ENCODE results near the gene HS6ST1.
A peak's percentile ranks its signal among the peaks of the same experiment; 100 is the strongest.

The HS6ST1 gene

DNA sequence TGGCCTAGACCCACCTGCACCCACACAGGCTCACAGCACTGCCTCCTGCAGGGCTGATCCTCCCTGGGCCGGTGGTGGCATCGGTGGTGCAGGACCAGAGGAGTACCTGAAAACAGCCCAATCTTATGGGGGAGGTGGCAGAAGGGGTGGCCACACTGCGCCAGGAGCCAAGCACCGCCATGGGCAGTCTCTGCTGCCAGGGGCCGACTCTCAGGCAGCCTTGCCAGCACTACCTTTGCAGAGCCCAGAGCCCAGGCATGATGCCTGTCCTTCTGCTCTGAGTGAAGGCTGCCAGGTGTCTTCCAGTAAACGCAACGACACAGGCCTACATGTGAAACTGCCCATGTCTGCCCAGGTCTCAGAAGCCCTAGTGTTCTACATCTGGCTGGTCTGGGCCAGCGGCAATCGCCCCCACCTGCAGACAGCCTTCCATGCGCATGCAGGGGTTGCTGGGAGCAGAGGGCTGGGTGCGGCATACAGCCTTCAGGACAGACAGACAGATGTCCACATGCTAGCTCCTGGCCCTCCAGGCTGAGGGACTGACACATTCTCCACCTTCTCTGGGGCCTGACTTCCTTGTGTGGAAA is 6.8 kb downstream of the HS6ST1 start:
- TF ChIP-seq POU2F2 (IDR thresholded peaks at IDR 0.05; ENCODE audit: low read depth, low read length) (no peak), PAX5 (IDR thresholded peaks at IDR 0.05; ENCODE audit: insufficient read depth, low read length, severe bottlenecking) (no peak), TAF1 (IDR thresholded peaks at IDR 0.05; ENCODE audit: low read depth, low read length) (no peak), POLR2A (IDR thresholded peaks at IDR 0.05; ENCODE audit: low read depth, low read length) (no peak), SPI1 (IDR thresholded peaks at IDR 0.05; ENCODE audit: low read depth, low read length) (no peak), POLR2AphosphoS5 (IDR thresholded peaks at IDR 0.05; ENCODE audit: low read depth, low read length) (no peak)
- DNase-seq (ENCODE audit: insufficient read length, low spot score) (no peak), FAIRE-seq (no peak)

DNA sequence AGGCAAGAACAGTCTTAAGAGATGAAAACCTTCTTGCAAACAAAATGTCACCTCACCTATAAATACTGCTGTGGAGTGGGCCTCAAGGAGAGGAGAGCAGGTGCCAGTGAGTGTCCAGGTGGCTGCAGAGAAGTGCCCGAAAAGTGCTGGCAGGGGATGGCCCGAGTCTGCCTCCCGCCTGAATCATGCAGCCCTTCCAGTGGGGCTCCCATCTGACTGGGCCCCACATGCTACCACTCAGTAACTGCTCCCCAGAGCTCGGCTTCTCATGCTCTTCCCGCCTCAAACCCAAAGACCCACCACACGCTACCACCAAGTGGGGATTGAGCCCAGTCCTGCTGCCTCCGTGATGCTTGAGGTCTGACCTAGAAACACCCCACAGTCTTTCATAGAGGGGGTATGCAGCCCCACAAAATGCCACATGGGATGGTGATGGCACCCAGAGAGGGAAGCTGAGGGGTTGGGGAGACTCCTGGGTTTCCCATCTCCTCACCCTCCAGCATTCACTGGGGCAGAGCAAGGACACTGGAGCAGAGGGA is 7.4 kb downstream of the HS6ST1 start:
- FAIRE-seq (no peak), DNase-seq (ENCODE audit: insufficient read length, low spot score) (no peak)
- TF ChIP-seq POU2F2 (IDR thresholded peaks at IDR 0.05; ENCODE audit: low read depth, low read length), result no peak
- TF ChIP-seq POLR2A (IDR thresholded peaks at IDR 0.05; ENCODE audit: low read depth, low read length), result no peak
- TF ChIP-seq TAF1 (IDR thresholded peaks at IDR 0.05; ENCODE audit: low read depth, low read length), result no peak
- no peak for TF ChIP-seq SPI1 (IDR thresholded peaks at IDR 0.05; ENCODE audit: low read depth, low read length)
- no peak for TF ChIP-seq PAX5 (IDR thresholded peaks at IDR 0.05; ENCODE audit: insufficient read depth, low read length, severe bottlenecking)
- no peak for TF ChIP-seq POLR2AphosphoS5 (IDR thresholded peaks at IDR 0.05; ENCODE audit: low read depth, low read length)

DNA sequence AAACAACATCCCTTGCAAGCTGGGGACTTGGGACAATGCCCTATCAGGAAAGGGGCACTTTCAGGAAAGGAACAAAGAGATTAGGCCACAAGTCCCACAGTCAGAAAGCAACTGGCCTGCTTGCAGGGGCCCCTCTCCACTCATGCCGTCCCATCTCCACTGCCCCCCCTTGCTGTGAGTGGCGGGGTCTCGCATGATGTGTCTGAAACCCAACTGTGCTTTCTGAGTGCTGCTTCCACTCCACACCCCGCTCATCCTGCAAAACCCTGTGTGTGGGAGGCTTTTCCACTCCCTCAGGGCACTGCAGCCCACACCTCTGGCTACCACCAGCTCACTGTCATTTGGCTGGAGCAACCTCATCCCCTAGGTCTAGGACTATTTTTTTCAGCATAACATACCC is 7.9 kb downstream of the HS6ST1 start:
- FAIRE-seq, result no peak
- no peak for DNase-seq (ENCODE audit: insufficient read length, low spot score)

DNA sequence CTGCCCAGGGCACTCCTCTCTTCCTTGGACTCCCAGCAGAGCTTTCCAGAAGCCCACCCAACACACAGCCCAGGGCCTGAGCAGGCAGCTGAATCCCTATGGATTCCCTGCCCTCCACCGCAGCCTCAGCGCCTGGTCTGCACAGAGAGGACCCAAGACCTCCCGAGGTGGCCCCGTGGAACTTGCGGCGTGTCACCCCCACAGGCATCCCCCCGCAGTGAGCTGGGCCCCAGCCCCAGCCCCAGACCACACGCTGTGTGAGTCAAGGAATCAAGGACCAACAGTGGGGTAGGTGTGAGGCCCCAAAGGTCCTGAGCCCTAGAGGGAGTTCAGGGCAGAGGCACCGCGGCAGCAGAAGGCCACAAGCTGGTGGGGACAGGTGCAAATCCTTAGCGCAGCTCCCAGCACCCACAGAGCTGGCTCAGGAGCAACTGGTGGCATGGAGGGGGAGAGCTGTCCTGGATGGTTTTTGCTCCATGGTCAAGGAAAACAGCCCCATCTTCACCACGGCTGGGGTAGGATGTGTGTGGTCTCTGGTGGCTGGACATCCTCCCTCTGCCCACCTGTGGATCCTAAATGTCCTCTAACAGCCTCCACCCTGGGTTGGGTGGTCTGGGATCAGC is 8.5 kb downstream of the HS6ST1 start:
- FAIRE-seq (no peak), DNase-seq (ENCODE audit: insufficient read length, low spot score) (no peak)
- TF ChIP-seq POLR2AphosphoS5 (IDR thresholded peaks at IDR 0.05; ENCODE audit: low read depth, low read length) (no peak), SPI1 (IDR thresholded peaks at IDR 0.05; ENCODE audit: low read depth, low read length) (no peak), PAX5 (IDR thresholded peaks at IDR 0.05; ENCODE audit: insufficient read depth, low read length, severe bottlenecking) (no peak), POU2F2 (IDR thresholded peaks at IDR 0.05; ENCODE audit: low read depth, low read length) (no peak), TAF1 (IDR thresholded peaks at IDR 0.05; ENCODE audit: low read depth, low read length) (no peak)

More for the DNA sequence above, 7.9 kb downstream of the HS6ST1 start:
- TF ChIP-seq SPI1 (IDR thresholded peaks at IDR 0.05; ENCODE audit: low read depth, low read length), result no peak
- no peak for TF ChIP-seq TAF1 (IDR thresholded peaks at IDR 0.05; ENCODE audit: low read depth, low read length)
- TF ChIP-seq POLR2A (IDR thresholded peaks at IDR 0.05; ENCODE audit: low read depth, low read length), result no peak
- TF ChIP-seq POLR2AphosphoS5 (IDR thresholded peaks at IDR 0.05; ENCODE audit: low read depth, low read length), result no peak
- TF ChIP-seq POU2F2 (IDR thresholded peaks at IDR 0.05; ENCODE audit: low read depth, low read length), result no peak
- TF ChIP-seq PAX5 (IDR thresholded peaks at IDR 0.05; ENCODE audit: insufficient read depth, low read length, severe bottlenecking), result no peak

DNA sequence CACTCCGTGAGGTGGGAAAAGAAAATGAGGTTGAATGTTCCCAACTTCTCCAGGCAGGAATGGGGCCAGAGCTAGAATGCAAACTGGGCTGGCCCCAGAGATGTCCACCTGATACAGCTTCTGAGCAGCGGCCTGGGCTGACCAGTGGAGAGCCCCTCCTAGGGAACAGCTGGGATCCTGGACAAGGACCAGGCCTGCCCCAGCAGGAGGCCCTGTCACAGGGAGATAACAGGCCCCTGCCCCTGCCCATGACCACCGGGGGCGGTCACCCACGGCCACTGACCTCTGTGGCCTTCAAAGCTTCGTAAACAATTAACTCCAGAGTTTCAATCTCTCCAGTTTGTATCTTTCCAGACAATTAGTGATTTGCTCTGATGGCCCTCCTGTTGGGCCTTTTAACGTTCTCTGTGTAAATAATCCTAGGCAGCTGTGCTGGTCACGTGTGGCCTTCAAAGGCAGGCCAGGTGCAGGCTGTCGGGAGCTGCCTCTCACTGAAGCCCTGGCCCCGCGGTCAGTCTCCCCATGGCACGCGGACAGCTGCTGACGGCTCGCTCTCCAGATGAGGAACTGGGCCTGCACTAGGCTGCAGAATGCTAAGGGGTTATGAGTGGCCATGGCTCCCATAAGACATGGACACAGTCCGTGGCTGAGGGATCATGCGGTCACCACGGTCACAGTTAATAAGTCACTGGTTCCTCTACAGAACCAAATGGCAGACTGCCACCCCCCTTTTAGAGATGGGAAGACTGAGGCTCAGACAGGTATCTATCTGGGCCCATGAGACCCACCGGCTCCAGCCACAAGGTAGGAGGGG is 9.2 kb downstream of the HS6ST1 start:
- no peak for TF ChIP-seq POLR2AphosphoS5 (IDR thresholded peaks at IDR 0.05; ENCODE audit: low read depth, low read length)
- no peak for TF ChIP-seq TAF1 (IDR thresholded peaks at IDR 0.05; ENCODE audit: low read depth, low read length)
- no peak for TF ChIP-seq PAX5 (IDR thresholded peaks at IDR 0.05; ENCODE audit: insufficient read depth, low read length, severe bottlenecking)
- no peak for TF ChIP-seq POLR2A (IDR thresholded peaks at IDR 0.05; ENCODE audit: low read depth, low read length)
- no peak for TF ChIP-seq SPI1 (IDR thresholded peaks at IDR 0.05; ENCODE audit: low read depth, low read length)
- no peak for TF ChIP-seq POU2F2 (IDR thresholded peaks at IDR 0.05; ENCODE audit: low read depth, low read length)
- DNase-seq (ENCODE audit: insufficient read length, low spot score) (no peak), FAIRE-seq (no peak)

DNA sequence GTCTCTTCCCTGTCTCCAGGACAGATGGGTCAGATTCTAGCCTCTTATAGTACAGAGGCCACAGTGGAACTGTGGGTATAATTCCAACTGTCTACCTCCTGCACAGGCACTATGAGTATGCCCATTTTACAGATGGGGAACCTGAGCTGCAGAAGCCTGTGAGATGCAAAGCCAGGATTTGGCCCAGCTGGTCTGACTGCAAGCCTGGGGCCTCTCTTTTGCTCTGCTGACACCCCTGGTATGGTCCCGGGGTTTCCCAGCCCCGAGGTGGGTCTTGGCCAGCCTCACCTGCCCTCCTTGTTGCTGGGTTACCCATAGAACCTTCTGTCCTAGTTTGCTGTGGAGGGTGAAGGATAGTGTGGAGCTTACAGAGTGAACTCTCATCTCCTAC is 9.8 kb downstream of the HS6ST1 start:
- FAIRE-seq, result no peak

DNA sequence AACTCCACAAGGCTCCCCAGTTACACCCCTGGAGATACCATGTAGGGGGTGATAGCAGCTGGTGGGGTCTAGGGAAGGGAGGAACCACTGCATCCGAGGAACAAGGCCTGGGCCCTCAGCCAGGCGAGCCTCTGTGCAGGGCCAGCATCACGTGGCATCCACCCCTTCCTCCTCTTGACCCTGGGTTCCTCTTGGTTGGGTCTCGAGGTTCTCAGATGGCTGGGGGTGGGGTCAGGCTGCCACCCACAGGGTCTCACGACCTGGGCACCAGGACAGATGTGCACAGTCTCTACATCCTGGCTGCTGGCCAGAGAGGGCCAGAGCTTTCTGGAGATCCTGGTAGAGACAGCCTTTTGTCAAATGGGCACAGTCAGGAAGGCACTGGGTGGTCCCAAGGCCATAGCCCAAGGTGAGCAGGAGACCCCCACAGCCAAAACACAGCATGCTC is 10.4 kb downstream of the HS6ST1 start:
- no peak for DNase-seq (ENCODE audit: insufficient read length, low spot score)
- no peak for FAIRE-seq
- TF ChIP-seq SPI1 (IDR thresholded peaks at IDR 0.05; ENCODE audit: low read depth, low read length) (no peak), POU2F2 (IDR thresholded peaks at IDR 0.05; ENCODE audit: low read depth, low read length) (no peak), TAF1 (IDR thresholded peaks at IDR 0.05; ENCODE audit: low read depth, low read length) (no peak), POLR2A (IDR thresholded peaks at IDR 0.05; ENCODE audit: low read depth, low read length) (no peak), PAX5 (IDR thresholded peaks at IDR 0.05; ENCODE audit: insufficient read depth, low read length, severe bottlenecking) (no peak), POLR2AphosphoS5 (IDR thresholded peaks at IDR 0.05; ENCODE audit: low read depth, low read length) (no peak)

More for the DNA sequence above, 9.8 kb downstream of the HS6ST1 start:
- no peak for DNase-seq (ENCODE audit: insufficient read length, low spot score)
- TF ChIP-seq POLR2AphosphoS5 (IDR thresholded peaks at IDR 0.05; ENCODE audit: low read depth, low read length), result no peak

DNA sequence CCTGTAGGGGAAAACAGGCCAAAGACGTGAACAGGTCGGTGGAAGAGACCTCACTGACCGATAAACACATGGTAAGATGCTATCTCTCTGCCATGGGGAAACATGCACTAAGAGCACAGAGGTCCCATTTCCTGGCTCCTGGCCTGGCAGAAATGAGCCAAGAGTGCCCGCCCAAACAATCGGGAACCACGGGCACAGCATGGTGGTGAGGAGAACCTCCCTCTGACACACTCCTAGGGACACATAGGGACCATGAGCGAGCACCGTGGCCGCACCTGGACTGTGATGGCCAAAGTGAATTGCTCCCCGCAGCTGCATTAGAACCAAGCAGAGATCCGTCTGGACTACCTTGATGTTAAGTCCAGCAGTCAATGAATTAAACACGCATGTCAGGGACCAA is 11.1 kb downstream of the HS6ST1 start:
- TF ChIP-seq POLR2A (IDR thresholded peaks at IDR 0.05; ENCODE audit: low read depth, low read length) (no peak), TAF1 (IDR thresholded peaks at IDR 0.05; ENCODE audit: low read depth, low read length) (no peak), SPI1 (IDR thresholded peaks at IDR 0.05; ENCODE audit: low read depth, low read length) (no peak), POU2F2 (IDR thresholded peaks at IDR 0.05; ENCODE audit: low read depth, low read length) (no peak), PAX5 (IDR thresholded peaks at IDR 0.05; ENCODE audit: insufficient read depth, low read length, severe bottlenecking) (no peak), POLR2AphosphoS5 (IDR thresholded peaks at IDR 0.05; ENCODE audit: low read depth, low read length) (no peak)
- FAIRE-seq (peak; percentile 20), DNase-seq (ENCODE audit: insufficient read length, low spot score) (no peak)

DNA sequence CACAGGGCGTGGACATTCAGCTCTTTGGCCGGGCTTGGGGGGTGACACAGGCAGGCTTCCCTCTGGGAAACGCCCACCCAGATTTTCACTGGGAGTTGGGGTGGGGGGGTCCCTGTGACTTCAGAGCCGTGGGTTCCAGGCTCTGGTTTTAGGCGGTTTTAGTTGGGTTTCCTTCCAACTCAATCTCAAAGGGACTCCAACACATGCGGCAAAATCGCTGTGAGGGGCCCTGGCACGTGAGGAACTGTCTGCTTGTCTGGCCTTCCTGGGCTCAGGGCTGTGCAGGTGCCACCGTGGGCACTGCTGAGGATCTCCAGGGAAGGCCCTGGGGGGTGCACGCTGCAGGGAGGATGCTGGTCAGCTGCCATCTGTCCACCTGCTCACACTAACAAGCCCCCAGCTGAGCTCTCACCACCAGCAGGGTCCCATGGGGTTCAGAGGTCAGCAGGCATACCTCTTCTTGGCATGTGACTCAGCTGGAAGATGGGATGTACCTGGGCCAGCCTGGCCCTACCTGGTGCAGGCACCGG is 11.7 kb downstream of the HS6ST1 start:
- no peak for DNase-seq (ENCODE audit: insufficient read length, low spot score)
- FAIRE-seq, result no peak
- TF ChIP-seq PAX5 (IDR thresholded peaks at IDR 0.05; ENCODE audit: insufficient read depth, low read length, severe bottlenecking) (no peak), POU2F2 (IDR thresholded peaks at IDR 0.05; ENCODE audit: low read depth, low read length) (no peak)

All from GM12891 (cell line).